Measurements from ENCODE around the gene MRPL24. TPM values are rescaled to one million over a fixed set of nuclear protein-coding genes. Genes with fewer than 3 reads are reported as not detected.
A peak's percentile ranks its signal among the peaks of the same experiment; 100 is the strongest.

MRPL24 gene
- total and polyA plus RNA-seq, 2 of the 13 experiments (the other 11 are each of a cell fraction or from before 2014, with no cell fraction given), result 38.1 to 42.9 TPM

GRCh38 chr1:156727926-156728598 is 12.8 kb downstream of the MRPL24 start, which contains the start of gene METTL25B (continued):
- TF ChIP-seq PAX8 (CRISPR knock-in tag; IDR thresholded peaks at IDR 0.05; ENCODE audit: borderline replicate concordance) (no peak), ZNF674 (CRISPR knock-in tag; IDR thresholded peaks at IDR 0.05; ENCODE audit: low read depth) (no peak), ZNF605 (CRISPR knock-in tag; IDR thresholded peaks at IDR 0.05) (no peak; the same call in 1 of the 2 replicates), BCL6 (CRISPR knock-in tag; IDR thresholded peaks at IDR 0.05) (no peak), SALL2 (CRISPR knock-in tag; IDR thresholded peaks at IDR 0.05) (no peak), REL (CRISPR knock-in tag; conservative IDR thresholded peaks at IDR 0.05) (no peak), ZNF431 (CRISPR knock-in tag; IDR thresholded peaks at IDR 0.05; ENCODE audit: borderline replicate concordance, low read depth) (no peak), FOXJ3 (CRISPR knock-in tag; IDR thresholded peaks at IDR 0.05; ENCODE audit: borderline replicate concordance) (no peak), TP53 (CRISPR knock-in tag; conservative IDR thresholded peaks at IDR 0.05) (no peak), ZNF792 (CRISPR knock-in tag; IDR thresholded peaks at IDR 0.05) (0 out of 2 replicates have a peak, but pooled peaks have one; percentile 44), ZNF460 (CRISPR knock-in tag; IDR thresholded peaks at IDR 0.05; ENCODE audit: borderline replicate concordance) (no peak), MAFG (CRISPR knock-in tag; IDR thresholded peaks at IDR 0.05) (no peak), ZNF33B (CRISPR knock-in tag; IDR thresholded peaks at IDR 0.05) (no peak), ZNF670 (CRISPR knock-in tag; IDR thresholded peaks at IDR 0.05; ENCODE audit: borderline replicate concordance) (no peak), FOXK1 (CRISPR knock-in tag; IDR thresholded peaks at IDR 0.05; ENCODE audit: borderline replicate concordance, low read depth) (no peak), ERF (CRISPR knock-in tag; IDR thresholded peaks at IDR 0.05) (no peak), MXD4 (CRISPR knock-in tag; IDR thresholded peaks at IDR 0.05) (0 out of 2 replicates have a peak, but pooled peaks have one; percentile 22), KLF6 (CRISPR knock-in tag; IDR thresholded peaks at IDR 0.05) (no peak), ZNF318 (CRISPR knock-in tag; IDR thresholded peaks at IDR 0.05) (no peak)
- TF ChIP-seq, protein P1, sequence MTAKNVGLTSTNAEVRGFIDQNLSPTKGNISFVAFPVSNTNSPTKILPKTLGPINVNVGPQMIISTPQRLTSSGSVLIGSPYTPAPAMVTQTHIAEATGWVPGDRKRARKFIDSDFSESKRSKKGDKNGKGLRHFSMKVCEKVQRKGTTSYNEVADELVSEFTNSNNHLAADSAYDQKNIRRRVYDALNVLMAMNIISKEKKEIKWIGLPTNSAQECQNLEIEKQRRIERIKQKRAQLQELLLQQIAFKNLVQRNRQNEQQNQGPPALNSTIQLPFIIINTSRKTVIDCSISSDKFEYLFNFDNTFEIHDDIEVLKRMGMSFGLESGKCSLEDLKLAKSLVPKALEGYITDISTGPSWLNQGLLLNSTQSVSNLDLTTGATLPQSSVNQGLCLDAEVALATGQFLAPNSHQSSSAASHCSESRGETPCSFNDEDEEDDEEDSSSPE (CRISPR knock-in tag; IDR thresholded peaks at IDR 0.05), result peak; percentile 82

Measured in HepG2 (cell line).